GM21381 (cell line): ENCODE results near the gene TGM1.
"Not testable (repeated sequence)": the region's sequence is repeated elsewhere in the genome, so short reads cannot be mapped to it uniquely, and the experiment has no call there.

Experiments used
- ATAC-seq: cut with Tn5 transposase; IDR thresholded peaks from one replicate; pipeline ENCODE4 v1.9.1; 2021; ENCODE audit warnings: mild to moderate bottlenecking, moderate library complexity; ENCODE audit not compliant: unreplicated experiment

The TGM1 gene

DNA sequence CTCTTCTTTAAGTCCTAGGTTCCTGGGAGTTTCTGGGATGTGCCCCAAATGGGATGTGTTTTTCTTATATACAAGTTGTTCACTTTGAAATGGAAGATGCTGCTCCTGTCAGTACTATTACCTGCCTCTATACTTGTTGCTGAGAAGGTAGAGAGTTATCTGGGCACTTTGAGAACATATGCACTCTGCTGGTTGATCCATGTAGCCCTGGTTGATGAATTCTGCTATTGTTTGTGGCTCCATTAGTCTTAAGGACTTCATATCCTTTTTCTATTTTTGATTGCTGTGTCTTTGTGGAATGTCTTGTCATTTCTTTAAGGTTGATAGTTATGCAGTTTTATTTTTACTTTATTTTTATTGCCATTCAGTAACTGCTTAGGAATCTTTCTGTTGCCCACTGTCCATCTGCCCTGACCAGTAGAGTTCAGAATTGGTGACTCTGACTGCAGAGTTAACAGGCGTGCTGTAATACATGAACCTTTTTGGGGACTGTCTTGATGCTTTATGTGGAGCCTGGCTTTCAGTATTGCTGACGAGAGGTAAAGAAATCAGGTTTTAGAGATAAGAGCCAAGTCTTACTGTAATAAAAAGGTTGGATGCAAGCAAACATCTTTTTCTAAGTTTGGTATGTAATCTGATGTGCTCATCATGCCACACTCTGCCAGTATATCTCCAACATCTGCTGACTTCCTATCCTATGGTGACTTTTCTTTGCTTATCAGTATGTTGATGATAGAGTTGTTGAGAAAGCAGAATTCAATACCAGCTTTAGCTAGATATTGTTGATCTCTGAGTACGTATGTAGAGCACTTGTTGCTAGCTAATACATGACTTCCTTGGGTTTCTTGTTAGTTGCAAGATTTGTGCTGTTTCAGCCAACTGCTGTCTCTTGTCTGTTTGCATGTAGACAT lies 28.6 kb downstream of the TGM1 start:
- ATAC-seq: no peak

DNA sequence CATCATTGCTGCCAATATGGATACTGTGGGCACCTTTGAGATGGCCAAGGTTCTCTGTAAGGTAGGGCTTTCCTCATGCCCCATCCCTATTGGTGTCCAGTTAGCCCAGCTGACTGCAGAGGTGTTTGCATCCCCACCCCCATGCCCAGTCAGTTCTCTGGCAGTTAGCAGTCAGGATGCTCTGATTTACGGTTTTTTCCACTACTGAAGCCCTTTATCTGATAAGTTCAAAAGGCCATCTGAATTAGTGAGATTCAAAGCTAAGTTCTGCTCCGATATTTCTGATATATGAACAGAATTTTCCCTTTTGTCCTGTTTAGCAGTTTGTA lies 29.5 kb downstream of the TGM1 start:
- ATAC-seq: no peak

DNA sequence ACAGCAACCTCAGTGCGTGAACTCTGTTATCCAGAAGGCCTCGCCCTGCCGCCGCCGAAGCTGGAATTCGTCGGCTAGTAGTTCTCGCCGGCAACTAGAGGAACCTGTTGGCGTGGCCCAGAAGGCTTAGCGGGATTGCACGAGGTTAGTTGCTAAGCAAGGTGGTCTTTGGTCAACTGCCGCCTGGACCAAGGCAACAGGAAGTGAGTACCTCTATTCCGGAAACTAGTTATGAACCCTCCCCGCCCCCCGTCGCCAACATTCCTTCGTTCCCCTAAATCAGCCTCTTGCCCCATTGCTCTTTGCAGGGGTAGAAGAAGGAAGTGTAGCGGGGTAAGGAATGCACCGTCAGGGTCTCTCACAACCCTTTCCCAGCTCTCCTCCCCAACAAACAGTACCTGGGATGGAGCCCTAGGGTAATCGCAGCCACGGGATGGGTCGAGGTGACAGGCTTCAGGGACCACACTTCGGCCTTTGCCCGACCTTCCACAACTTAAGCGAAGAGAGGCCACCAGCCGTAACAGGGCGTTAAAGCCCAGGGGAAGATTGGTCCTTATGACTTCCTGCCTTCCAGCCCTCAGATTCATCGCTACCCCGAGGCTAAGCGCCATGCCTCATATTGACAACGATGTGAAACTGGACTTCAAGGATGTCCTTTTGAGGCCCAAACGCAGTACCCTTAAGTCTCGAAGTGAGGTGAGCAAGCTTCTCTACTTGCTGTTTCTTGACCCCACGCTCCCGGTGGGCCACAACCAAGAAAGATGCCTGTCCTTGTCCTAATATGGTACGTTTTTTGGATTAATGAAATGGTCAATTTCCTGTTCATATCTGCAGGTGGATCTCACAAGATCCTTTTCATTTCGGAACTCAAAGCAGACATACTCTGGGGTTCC lies 30.1 kb downstream of the TGM1 start, which contains the start of gene GMPR2:
Gene GMPR2 (plus strand): TSS at position 285 of the 893 bp plus-strand sequence. CDS start 325 bp downstream, at position 610.
- peak; percentile 64 for ATAC-seq

DNA sequence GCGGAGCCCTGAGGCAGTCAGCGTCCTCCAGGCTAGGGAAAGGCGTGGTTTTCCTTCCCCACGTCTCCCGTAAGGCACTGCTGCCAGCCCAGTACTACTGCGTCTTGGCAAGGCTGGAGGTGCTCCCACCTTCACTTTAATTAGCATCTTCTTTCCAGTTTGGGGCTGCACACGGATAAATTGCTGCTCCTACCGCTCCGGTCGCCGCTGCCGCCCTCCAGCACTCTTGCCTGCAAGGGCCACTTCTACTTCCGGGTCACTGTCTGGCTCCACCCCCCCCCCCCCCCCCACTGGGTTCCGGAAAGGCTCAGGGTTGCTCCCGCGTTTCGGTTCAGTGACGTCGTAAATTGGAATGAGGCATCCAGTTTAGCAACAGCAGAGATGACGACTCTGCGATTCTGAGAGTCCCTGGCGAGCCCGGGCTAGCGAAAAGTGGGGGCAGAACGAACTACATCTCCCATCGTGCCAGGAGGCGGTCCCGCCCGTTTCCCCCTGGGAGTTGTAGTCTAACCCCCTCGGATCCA lies 30.8 kb downstream of the TGM1 start, which contains the start of gene NEDD8:
Gene NEDD8 (minus strand): TSS at position 247 of the 524 bp plus-strand sequence. CDS start 100 bp downstream, at position 147.
- peak; percentile 69 for ATAC-seq

DNA sequence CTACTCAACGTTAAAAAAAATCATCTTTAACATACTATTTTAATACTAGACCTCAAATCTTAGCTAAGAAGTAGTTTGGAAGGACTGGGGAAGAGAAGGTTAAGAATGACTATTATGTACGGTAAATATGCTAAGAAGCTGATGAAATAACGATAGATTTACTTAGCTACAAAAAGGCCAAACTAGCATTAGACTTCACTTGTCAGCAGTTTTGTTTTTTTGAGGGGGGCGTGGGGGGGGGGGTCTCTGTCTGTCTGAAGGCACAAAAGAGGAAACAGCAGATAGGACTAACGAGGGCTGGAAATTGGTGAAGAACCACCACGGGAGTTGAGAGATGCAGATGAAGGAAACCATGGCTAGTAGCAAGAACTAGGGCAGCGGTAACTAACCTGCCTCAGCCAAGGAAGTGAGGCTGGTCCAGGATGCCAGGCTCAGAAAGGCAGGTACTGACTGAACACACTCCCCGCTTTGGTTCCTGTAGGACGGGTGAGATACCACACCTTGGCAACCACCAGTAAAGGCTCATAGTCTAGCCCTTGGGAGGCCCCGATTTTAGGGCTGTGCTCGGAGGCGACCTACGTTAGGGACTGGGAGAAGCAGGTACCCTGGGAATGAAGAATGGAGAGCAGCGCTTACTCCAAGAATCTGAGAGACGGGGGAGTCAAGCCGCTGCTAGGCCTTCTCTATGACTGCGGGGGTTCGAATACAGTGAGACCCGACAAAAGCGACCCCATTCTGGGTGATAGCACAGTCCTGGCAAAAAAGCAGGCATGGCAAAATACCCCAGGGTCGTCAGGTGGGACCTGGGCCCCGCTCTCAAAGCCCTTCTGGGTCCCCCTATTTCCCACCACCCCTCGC lies 31.5 kb downstream of the TGM1 start:
- ATAC-seq: peak; percentile 15

DNA sequence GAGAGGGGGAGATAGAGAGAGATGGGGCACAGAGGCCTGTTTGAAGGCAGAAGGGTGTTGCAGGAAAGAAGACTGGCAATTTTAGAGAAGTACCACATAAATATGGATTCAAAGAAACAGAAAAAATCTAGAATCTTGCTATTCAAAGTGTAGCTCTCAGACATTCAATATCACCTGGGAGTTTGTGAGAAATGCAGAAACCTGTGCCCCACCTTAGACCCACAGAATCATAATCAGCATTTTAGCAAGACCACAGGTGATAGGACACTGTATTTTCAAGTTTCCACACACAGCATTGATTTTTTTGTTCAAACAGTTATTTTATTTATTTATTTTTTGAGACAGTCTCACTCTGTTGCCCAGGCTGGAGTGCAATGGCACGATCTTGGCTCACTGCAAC lies 34.1 kb downstream of the TGM1 start:
- no peak for ATAC-seq

DNA sequence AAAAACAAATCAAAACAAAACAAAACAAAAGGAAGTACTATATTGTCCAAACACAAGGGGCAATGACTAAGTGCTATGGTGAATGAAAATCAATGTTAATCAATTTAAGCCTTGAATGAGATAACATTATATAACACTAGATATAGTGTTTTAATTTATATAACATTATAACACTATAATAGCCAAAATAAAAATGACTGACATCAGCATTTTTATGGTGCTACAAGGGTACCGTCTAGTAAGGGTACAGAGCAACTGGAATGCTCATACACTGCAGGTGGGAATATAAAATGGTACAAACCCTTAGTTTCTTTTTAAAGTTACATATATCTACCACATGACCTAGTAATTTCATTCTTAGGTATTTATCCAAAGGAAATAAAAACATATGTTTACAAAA lies 36.5 kb downstream of the TGM1 start:
- ATAC-seq: no peak

DNA sequence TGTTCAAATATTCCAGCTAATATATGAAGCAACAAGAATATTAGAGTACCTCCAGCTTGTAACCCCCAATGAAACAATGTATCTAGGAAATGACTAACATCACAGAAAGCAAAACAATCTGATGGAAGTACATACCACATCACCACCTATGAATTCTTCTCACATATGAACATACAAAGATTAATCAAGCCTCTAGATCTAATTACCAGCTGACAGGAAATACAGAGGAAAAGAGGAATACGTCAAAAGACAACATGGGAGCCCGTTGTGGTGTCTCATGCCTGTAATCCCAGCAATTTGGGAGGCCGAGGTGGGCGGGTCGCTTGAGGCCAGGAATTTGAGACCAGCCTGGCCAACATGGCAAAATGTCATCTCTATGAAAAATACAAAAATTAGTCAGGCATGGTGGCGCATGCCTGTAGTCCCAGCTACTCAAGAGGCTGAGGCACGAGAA lies 38.3 kb downstream of the TGM1 start:
- no peak for ATAC-seq

DNA sequence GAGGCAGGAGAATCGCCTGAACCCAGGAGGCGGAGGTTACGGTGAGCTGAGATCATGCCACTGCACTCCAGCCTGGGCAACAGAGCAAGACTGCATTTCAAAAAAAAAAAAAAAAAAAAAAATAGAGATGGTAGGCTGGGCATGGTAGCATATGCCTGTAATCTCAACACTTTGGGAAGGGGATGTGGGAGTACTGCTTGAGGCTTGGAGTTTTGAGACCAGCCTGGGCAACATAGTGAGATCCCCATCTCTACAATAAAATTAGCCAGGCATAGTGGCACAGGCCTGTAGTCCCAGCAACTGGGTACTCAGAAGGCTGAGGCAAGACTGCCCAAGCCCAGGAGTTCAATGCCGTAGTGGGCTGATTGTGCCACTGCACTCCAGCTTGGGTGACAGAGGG lies 40.0 kb downstream of the TGM1 start:
- not testable (repeated sequence) for ATAC-seq

DNA sequence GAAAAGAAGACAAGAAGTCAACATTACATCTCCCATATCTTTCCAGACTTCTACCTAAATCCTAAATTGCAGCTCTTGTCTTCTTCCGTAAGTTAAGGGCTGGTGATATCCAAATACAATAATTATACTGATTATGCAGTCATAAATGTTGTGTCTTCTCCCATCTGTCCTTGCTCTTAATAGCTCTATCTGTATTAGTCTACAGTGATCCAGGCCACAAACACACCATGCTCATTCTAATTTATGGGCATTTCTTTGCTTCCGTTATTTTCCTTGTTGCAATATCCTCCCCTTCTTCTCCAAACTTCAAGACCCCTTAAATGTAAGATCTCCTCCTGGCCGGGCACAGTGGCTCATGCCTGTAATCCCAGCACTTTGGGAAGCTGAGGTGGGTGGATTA lies 43.5 kb downstream of the TGM1 start:
- ATAC-seq: no peak

DNA sequence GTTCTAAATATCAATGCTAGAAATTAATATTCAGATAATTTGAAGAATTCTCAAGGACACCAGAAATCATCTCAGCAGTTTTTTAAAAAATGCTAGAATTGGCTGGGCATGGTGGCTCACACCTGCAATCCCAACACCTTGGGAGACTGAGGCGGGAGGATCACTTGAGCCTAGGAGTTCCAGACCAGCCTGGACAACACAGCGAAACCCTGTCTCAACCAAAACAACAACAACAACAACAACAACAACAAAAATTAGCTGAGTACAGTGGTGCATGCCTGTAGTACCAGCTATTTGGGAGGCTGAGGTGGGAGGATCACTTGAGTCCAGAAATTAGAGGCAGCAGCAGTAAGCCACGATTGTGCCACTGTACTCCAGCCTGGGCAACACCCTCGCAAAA lies 43.9 kb downstream of the TGM1 start:
- ATAC-seq: no peak

DNA sequence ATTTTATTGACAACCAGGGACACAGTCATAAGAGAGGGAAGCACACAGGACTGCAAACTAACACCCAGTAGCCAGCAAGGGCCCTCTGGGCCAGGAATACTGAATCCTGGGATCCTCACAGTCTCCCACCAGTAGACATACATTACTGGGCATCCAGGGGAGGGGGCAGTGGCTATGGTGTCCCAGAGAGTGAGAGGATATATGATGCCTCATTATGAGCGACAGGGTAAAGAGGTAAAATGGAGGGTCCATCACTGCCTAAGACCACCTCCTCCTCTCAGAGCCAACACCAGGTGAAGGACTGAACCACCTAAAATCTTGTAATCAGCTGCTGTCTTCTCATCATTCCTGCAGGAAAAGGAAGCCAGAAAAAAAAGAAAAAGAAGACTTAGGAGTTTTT lies 46.1 kb downstream of the TGM1 start:
- not testable (repeated sequence) for ATAC-seq

DNA sequence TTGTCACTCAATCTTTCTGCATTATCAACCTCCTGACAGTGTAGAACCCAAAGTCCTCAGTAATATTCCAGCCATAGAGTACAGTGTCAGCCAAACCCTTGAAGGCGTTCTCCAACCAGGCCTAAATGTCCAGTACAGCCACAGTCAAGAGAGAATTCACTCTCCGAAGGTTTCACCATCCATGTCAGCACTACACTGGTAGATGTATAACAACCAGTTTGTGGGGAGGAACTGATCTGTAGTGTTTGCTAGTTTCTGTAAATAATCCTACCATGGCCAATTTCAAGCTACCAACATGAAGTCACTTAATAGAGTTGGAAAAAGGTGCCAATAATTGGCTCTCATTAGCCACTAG lies 46.7 kb downstream of the TGM1 start:
- ATAC-seq: no peak

DNA sequence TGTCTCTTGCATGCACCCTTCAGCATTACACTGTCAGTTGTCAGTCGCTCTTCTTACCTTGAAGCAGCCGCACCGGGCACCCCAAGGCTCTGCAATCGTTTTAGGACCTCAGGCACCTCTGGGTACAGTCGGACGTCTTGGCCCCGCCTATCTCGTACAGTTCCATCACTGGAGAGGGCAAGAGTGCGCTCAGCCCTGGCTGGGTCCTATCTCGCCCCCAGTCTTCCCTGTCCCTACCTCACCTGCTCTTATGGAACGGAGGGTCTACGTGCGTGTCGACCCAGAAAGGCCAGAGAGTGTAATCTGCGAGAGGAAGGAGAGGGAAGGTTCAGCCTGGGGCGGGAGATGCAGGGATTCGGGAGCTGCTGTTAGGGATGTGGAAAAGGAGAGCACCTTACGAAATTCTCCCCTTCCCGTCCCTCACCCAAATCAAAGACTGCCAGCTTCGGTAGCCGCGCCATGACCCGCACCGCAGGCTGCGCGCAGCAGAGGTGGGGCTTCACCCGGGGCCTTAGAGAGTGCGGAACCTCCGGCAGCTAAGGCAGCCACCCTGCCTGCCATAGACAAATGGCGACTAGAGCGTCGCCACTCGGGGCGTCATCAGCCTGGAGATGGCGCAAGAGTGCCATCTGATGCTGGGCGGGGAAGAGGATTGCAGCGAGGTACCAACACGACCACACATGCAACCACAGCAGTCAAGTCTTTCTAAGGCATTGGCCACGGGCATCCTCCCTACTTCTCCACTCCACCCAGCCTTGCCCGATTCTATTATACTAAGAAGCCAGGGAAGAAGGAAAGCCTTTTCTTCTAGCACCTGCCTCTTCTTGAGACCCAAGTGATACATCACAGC lies 47.3 kb downstream of the TGM1 start, which contains the start of gene MDP1:
Gene MDP1 (minus strand): TSS at position 572 of the 850 bp plus-strand sequence. CDS start 111 bp downstream, at position 461.
- ATAC-seq: peak; percentile 60

DNA sequence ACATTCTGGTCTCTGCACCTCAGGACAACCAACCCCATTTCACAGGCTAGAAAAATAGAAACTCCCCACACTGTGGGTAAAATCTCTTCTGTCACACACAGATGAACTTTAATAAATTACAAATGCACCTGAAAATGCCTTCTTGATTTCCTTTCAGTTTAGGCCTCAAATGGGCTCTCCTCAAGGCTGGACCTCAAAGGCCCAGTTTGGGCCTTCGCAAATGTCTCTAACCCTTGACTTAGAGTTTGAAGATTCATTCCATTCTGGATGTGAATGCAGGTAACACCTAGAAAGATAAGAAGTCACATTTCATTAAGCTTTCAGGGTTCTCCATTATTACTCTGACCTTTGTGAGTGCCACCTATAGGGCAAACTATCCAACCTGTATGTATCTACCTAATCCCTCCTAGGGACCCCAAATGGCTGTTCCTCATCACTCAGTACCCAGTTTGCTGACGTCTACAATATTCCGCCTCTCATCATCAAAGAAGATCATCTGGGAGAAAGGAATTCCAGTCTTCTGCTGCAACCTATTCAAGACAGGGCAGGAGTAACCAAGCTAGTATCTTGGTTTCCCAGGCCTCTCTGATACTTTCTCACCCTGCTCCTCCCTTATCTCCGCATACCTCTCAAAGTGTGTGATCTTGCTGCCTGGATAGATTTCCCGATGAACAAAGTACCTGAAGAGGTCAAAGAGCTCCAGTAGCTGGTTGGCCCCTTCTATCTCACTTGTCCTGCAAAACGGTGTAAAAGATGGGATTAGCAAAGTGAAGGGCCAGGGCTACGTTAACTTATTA lies 48.9 kb downstream of the TGM1 start:
- no peak for ATAC-seq

DNA sequence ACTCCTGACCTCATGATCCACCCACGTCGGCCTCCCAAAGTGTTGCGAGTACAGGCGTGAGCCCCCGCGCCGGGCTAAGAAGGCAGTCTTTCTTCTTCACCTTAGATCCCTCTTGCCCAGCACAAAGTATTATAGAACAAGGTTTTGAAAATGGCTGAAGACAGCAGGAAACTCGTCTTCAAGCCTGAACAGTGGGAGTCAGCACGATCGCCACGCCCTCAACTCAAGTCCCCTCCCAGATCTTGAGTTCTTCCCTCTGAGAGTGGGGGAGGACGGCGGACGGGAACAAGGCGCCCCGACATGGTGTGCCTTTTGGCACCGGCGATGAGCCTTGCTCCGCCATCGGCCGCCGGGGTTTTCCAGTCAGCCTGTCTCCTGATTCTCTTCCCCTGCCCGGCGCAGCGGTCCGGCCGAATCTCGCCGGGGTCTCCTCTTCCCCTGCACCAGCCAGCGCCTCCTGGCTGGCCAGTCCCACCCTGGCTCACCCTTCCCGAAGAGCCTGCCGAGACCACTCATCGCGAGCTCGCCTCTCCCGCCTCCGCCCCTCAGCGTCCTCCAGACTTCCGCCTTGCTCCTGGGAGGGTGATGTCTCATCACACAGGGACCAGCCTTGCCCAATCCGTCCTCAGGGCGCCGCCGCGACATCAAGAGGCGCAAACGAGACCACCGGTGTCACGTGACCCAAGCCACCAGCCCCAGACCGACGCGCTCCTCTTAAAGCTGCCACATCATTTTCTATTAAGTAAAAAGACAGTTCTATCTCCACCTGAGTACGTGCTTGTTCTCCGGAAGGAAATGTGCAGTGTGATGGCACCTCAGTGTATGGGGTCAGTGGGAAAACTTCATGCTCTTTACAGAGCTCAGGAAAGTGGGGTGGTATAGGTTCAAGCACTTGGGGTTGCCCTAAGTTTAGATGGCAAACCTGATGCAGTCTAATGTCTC lies 49.8 kb downstream of the TGM1 start, which contains the start of gene CHMP4A:
Gene CHMP4A (minus strand): TSS at position 565 of the 942 bp plus-strand sequence. CDS start 49 bp downstream, at position 516.
- peak; percentile 80 for ATAC-seq

DNA sequence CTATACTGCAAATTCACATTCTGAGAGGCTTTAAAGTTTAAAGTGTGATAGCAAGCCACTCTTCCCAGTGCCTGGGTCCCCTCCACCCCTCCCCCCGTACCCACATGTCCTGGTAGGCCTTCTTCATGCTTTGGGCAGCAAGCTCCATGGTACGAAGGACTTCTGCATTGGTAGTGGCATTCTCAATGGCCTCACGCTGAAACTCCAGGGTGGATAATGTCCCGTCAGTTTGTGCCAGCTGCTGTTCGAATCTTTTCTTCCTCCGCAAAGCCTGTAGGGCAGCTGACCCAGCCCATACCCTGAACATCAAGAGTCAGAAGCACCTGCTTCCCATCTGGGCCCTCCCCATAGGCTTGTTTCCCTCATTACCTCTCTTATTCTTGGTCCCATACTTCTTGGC lies 51.7 kb downstream of the TGM1 start:
- ATAC-seq: no peak
